Measurements from ENCODE around the gene NLRP12. TPM values are rescaled to one million over a fixed set of nuclear protein-coding genes. Genes with fewer than 3 reads are reported as not detected.

The NLRP12 gene
- total and polyA plus RNA-seq, 2 donors (not counting 1 experiment from before 2014, with no cell fraction given) = not detected

DNA sequence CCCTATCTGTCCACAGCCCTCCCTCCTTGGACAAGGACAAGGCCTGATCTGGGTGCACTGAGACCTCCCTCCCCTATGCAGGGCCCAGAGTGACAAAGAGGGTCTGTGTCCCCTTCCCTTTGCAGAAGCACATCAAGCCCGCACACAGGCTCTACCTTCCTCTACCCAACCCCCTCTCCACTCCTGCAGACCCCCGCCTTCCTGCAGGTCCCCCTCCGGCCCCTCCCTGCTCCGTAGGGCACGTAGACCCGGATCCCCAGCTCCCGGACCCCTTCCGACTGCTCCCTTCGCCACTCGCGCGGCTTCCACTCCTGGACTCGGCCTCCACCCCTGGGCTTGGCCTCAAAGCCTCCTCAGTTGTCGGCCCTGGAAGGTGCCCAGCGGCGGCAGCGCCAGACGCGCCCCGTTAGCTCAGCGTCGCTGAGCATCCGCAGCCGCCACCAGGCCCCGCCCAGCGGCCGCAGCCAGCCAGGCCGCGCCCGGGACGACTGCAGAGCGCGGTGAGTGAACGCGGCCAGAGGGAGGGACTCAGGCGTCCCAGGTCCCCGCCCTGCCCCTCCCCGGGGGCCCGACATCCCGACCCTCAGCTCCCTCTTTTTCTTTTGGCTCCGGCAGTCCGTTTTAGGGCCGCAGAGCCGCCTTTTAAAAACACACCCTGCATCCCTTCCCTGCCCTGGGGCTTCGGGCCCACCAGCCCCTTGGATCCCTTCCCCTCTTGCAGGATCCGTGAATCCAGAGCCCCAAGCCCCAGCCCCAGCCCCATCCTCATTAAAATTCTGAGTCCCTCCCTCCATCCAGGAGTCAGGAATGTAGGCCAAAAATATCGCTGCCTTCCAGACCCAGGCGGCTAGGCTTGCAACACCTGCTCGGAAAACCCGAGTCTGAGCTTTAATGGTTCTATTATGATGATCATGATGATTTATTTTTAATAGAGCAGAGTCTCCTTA lies 42.1 kb upstream of the NLRP12 start:
- Histone ChIP-seq H3K36me3 (ENCODE audit: control insufficient read depth, insufficient read depth, low read length) (peaks cover 3% of the 10 kb centered on the region), H3K9ac (ENCODE audit: insufficient read depth, low read length) (peak overlapping the region; percentile 86), H4K20me1 (ENCODE audit: control insufficient read depth, extremely low read depth, insufficient read depth, low read length) (no peaks in the 10 kb centered on the region), H3K27ac (ENCODE audit: insufficient read depth, low read length) (peak overlapping the region; percentile 100), H3K9me3 (ENCODE audit: control insufficient read depth, insufficient read depth, low read depth, low read length) (no peaks in the 10 kb centered on the region), H3K4me3 (replicated peaks in 1 of 4; ENCODE audit: control extremely low read depth in 1 of 4, insufficient read depth in 1 of 4, low read depth in 3 of 4, low read length in 4 of 4) (peak overlapping the region; percentile 37 to 60 (median 54)), H3K4me1 (ENCODE audit: control insufficient read depth, extremely low read depth, insufficient read depth, low read length) (peaks cover 7% of the 10 kb centered on the region), H3K79me2 (ENCODE audit: control insufficient read depth, insufficient read depth, low read length) (peaks cover 18% of the 10 kb centered on the region), H2AFZ (ENCODE audit: low read length) (peak overlapping the region; percentile 42), H3K4me2 (ENCODE audit: extremely low read depth, insufficient read depth, low read length) (peak overlapping the region; percentile 93), H3K27me3 (ENCODE audit: control insufficient read depth, insufficient read depth, low read length) (no peaks in the 10 kb centered on the region)
- TF ChIP-seq, protein P1, sequence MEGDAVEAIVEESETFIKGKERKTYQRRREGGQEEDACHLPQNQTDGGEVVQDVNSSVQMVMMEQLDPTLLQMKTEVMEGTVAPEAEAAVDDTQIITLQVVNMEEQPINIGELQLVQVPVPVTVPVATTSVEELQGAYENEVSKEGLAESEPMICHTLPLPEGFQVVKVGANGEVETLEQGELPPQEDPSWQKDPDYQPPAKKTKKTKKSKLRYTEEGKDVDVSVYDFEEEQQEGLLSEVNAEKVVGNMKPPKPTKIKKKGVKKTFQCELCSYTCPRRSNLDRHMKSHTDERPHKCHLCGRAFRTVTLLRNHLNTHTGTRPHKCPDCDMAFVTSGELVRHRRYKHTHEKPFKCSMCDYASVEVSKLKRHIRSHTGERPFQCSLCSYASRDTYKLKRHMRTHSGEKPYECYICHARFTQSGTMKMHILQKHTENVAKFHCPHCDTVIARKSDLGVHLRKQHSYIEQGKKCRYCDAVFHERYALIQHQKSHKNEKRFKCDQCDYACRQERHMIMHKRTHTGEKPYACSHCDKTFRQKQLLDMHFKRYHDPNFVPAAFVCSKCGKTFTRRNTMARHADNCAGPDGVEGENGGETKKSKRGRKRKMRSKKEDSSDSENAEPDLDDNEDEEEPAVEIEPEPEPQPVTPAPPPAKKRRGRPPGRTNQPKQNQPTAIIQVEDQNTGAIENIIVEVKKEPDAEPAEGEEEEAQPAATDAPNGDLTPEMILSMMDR (conservative IDR thresholded peaks at IDR 0.05 in 1 of 2, IDR thresholded peaks at IDR 0.05 in 1 of 2; ENCODE audit: low read depth in 1 of 2, low read length in 2 of 2) = no peak
- TF ChIP-seq EZH2 (IDR thresholded peaks at IDR 0.05; ENCODE audit: low read length, missing control alignments) = no peak
- peak; percentile 59 to 66 for DNase-seq (ENCODE audit: low read depth in 2 of 2)

DNA sequence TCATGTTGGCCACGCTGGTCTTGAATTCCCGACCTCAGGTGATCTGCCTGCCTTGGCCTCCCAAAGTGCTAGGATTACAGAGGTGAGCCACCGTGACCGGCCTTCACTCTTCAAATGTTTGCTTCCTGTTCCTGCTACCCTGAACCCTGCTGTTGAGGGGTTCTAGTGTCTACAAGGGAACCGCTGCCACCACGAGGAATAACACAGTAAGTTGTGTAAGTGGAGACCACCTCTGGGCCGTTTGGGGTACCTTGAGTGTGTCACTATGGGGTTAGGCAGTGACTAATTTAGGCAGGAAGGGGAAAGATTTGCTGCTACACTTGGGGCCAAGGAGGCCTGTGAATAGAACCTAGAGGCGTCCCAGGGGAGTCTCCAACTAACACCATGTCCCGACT lies 41.4 kb upstream of the NLRP12 start:
- Histone ChIP-seq H3K27me3 (ENCODE audit: control insufficient read depth, insufficient read depth, low read length) (no peaks in the 10 kb centered on the region), H3K27ac (ENCODE audit: insufficient read depth, low read length) (peak overlapping the region; percentile 100), H3K4me3 (replicated peaks in 1 of 4; ENCODE audit: control extremely low read depth in 1 of 4, insufficient read depth in 1 of 4, low read depth in 3 of 4, low read length in 4 of 4) (peak overlapping the region in 3 of 4 experiments; percentile 31 to 60 (median 50)), H3K79me2 (ENCODE audit: control insufficient read depth, insufficient read depth, low read length) (peaks cover 13% of the 10 kb centered on the region), H3K9ac (ENCODE audit: insufficient read depth, low read length) (no peak overlapping the region), H3K9me3 (ENCODE audit: control insufficient read depth, insufficient read depth, low read depth, low read length) (no peaks in the 10 kb centered on the region), H2AFZ (ENCODE audit: low read length) (peak overlapping the region; percentile 42), H3K36me3 (ENCODE audit: control insufficient read depth, insufficient read depth, low read length) (peaks cover 2% of the 10 kb centered on the region), H3K4me2 (ENCODE audit: extremely low read depth, insufficient read depth, low read length) (peak overlapping the region; percentile 93), H3K4me1 (ENCODE audit: control insufficient read depth, extremely low read depth, insufficient read depth, low read length) (peaks cover 5% of the 10 kb centered on the region), H4K20me1 (ENCODE audit: control insufficient read depth, extremely low read depth, insufficient read depth, low read length) (no peaks in the 10 kb centered on the region)
- TF ChIP-seq EZH2 (IDR thresholded peaks at IDR 0.05; ENCODE audit: low read length, missing control alignments) = no peak
- TF ChIP-seq, protein P1 (conservative IDR thresholded peaks at IDR 0.05 in 1 of 2, IDR thresholded peaks at IDR 0.05 in 1 of 2; ENCODE audit: low read depth in 1 of 2, low read length in 2 of 2) = no peak
- no peak for DNase-seq (ENCODE audit: low read depth in 2 of 2)

DNA sequence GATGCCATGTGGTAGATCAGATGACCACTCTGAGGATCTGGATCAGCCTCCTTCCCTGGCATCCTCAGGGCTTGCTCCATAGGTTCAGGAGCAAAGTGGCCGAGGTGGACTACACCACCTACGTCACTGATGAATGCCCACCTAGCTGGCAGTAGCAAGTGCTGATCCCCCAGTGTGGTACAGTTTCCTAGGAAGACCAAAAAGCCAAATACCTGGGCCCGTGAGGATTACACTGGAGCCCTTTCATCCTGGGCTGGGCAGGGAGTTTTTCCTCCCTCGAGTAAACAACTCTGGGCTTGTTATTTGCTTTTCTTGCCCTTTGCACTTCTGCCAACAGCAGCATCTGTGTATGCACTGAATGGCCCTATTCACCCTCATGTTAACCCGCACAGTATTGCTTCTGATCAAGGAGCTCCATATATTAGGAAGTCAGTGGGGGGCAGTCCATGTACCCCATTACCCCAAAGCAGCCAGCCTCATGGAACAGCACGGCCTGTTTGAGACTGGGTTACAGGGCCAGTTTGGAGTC lies 40.3 kb upstream of the NLRP12 start:
- no peak overlapping the region for H3K4me2 ChIP-seq (ENCODE audit: extremely low read depth, insufficient read depth, low read length)
- H4K20me1 ChIP-seq (ENCODE audit: control insufficient read depth, extremely low read depth, insufficient read depth, low read length) = no peaks in the 10 kb centered on the region
- H3K9ac ChIP-seq (ENCODE audit: insufficient read depth, low read length) = no peak overlapping the region
- DNase-seq (ENCODE audit: low read depth in 2 of 2) = no peak
- no peak overlapping the region for H2AFZ ChIP-seq (ENCODE audit: low read length)
- H3K4me1 ChIP-seq (ENCODE audit: control insufficient read depth, extremely low read depth, insufficient read depth, low read length) = peaks cover 5% of the 10 kb centered on the region
- no peaks in the 10 kb centered on the region for H3K36me3 ChIP-seq (ENCODE audit: control insufficient read depth, insufficient read depth, low read length)
- no peak overlapping the region for H3K4me3 ChIP-seq (replicated peaks in 1 of 4; ENCODE audit: control extremely low read depth in 1 of 4, insufficient read depth in 1 of 4, low read depth in 3 of 4, low read length in 4 of 4)
- H3K9me3 ChIP-seq (ENCODE audit: control insufficient read depth, insufficient read depth, low read depth, low read length) = no peaks in the 10 kb centered on the region
- peaks cover 9% of the 10 kb centered on the region for H3K79me2 ChIP-seq (ENCODE audit: control insufficient read depth, insufficient read depth, low read length)
- H3K27me3 ChIP-seq (ENCODE audit: control insufficient read depth, insufficient read depth, low read length) = no peaks in the 10 kb centered on the region
- no peak overlapping the region for H3K27ac ChIP-seq (ENCODE audit: insufficient read depth, low read length)
- TF ChIP-seq, protein P1 (conservative IDR thresholded peaks at IDR 0.05 in 1 of 2, IDR thresholded peaks at IDR 0.05 in 1 of 2; ENCODE audit: low read depth in 1 of 2, low read length in 2 of 2) = no peak
- TF ChIP-seq EZH2 (IDR thresholded peaks at IDR 0.05; ENCODE audit: low read length, missing control alignments) = no peak
